HG02870 (cell line): Measurements from ENCODE around the gene PLCB4.

Source experiments
- ATAC-seq: cut with Tn5 transposase; IDR thresholded peaks from one replicate; pipeline ENCODE4 v1.9.1; 2021; ENCODE audit warnings: mild to moderate bottlenecking, moderate library complexity; ENCODE audit not compliant: unreplicated experiment

PLCB4 gene

GRCh38 chr20:9301129-9302090 lies 232.5 kb downstream of the PLCB4 start:
- ATAC-seq = no peak

- ATAC-seq = no peak
Observed at GRCh38 chr20:9302091-9302462, 233.2 kb downstream of the PLCB4 start.

GRCh38 chr20:9306521-9306920 lies 237.6 kb downstream of the PLCB4 start:
- ATAC-seq = no peak

- ATAC-seq = no peak
Observed at GRCh38 chr20:9308056-9308455, 239.2 kb downstream of the PLCB4 start.

- ATAC-seq = no peak
Observed at GRCh38 chr20:9311132-9311531, 242.2 kb downstream of the PLCB4 start.

GRCh38 chr20:9319687-9320384 lies 250.9 kb downstream of the PLCB4 start:
- ATAC-seq = no peak

GRCh38 chr20:9321007-9321406 lies 252.1 kb downstream of the PLCB4 start:
- no peak for ATAC-seq

GRCh38 chr20:9322661-9323060 lies 253.8 kb downstream of the PLCB4 start:
- ATAC-seq = no peak

- ATAC-seq = no peak
Observed at GRCh38 chr20:9323622-9324021, 254.7 kb downstream of the PLCB4 start.

- ATAC-seq = no peak
Observed at GRCh38 chr20:9329355-9330101, 260.6 kb downstream of the PLCB4 start.

- no peak for ATAC-seq
Observed at GRCh38 chr20:9330151-9330550, 261.3 kb downstream of the PLCB4 start.

- no peak for ATAC-seq
Observed at GRCh38 chr20:9331707-9332435, 263.0 kb downstream of the PLCB4 start.

GRCh38 chr20:9332791-9333479 lies 264.0 kb downstream of the PLCB4 start:
- ATAC-seq = no peak

GRCh38 chr20:9334866-9335265 lies 266.0 kb downstream of the PLCB4 start:
- ATAC-seq = no peak

- no peak for ATAC-seq
Observed at GRCh38 chr20:9338101-9338500, 269.2 kb downstream of the PLCB4 start.

- no peak for ATAC-seq
Observed at GRCh38 chr20:9339708-9340107, 270.8 kb downstream of the PLCB4 start.

GRCh38 chr20:9342651-9343050 lies 273.8 kb downstream of the PLCB4 start:
- no peak for ATAC-seq

GRCh38 chr20:9344083-9344920 lies 275.4 kb downstream of the PLCB4 start:
- no peak for ATAC-seq

- ATAC-seq = no peak
Observed at GRCh38 chr20:9348316-9348715, 279.4 kb downstream of the PLCB4 start.
